ENCODE results near the gene PCDH12.

DNA sequence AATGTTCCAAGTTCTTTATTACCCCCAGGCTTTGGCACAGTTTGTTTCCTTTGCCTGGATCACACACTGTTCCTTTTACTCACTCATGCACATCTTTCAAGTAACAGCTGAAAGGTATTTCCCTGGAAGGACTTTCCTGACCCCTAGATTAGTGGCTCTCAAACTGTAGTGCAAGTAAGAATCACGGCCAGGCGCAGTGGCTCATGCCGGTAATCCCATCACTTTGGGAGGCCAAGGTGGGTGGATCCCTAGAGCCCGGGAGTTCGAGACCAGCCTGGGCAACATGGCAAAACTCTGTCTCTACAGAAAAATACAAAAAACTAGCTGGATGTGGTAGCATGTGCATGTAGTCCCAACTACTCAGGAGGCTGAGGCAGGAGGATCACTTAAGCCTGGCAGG is 53.5 kb downstream of the PCDH12 start:
- TF ChIP-seq, protein P1, sequence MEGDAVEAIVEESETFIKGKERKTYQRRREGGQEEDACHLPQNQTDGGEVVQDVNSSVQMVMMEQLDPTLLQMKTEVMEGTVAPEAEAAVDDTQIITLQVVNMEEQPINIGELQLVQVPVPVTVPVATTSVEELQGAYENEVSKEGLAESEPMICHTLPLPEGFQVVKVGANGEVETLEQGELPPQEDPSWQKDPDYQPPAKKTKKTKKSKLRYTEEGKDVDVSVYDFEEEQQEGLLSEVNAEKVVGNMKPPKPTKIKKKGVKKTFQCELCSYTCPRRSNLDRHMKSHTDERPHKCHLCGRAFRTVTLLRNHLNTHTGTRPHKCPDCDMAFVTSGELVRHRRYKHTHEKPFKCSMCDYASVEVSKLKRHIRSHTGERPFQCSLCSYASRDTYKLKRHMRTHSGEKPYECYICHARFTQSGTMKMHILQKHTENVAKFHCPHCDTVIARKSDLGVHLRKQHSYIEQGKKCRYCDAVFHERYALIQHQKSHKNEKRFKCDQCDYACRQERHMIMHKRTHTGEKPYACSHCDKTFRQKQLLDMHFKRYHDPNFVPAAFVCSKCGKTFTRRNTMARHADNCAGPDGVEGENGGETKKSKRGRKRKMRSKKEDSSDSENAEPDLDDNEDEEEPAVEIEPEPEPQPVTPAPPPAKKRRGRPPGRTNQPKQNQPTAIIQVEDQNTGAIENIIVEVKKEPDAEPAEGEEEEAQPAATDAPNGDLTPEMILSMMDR (IDR thresholded peaks at IDR 0.05) = no peak
- TF ChIP-seq EZH2 (IDR thresholded peaks at IDR 0.05) = no peak

Data from neural progenitor cell (in vitro differentiated cells).